Ishikawa (cell line): ENCODE results near the gene ANKRD55.

Experiments used
- CEBPB ChIP-seq: IDR thresholded peaks from 2 replicates; pipeline ENCODE4 v1.6.1; 2012
- CREB1 ChIP-seq: IDR thresholded peaks from 2 replicates; pipeline ENCODE4 v1.6.1; 2012; ENCODE audit warnings: low read depth
- EGR1 ChIP-seq: IDR thresholded peaks from 2 replicates; pipeline ENCODE4 v1.6.1; 2012
- EP300 ChIP-seq: IDR thresholded peaks from 2 replicates; pipeline ENCODE4 v1.6.1; 2012; ENCODE audit warnings: borderline replicate concordance
- RAD21 ChIP-seq: IDR thresholded peaks from 2 replicates; pipeline ENCODE4 v1.6.1; 2012; ENCODE audit warnings: low read depth
- TAF1 ChIP-seq: IDR thresholded peaks from 2 replicates; pipeline ENCODE4 v1.6.1; 2012; ENCODE audit warnings: low read depth, mild to moderate bottlenecking
- TEAD4 ChIP-seq: IDR thresholded peaks from 2 replicates; pipeline ENCODE4 v1.6.1; 2012
- YY1 ChIP-seq: IDR thresholded peaks from 2 replicates; pipeline ENCODE4 v1.6.1; 2012; ENCODE audit warnings: low read depth

DNA sequence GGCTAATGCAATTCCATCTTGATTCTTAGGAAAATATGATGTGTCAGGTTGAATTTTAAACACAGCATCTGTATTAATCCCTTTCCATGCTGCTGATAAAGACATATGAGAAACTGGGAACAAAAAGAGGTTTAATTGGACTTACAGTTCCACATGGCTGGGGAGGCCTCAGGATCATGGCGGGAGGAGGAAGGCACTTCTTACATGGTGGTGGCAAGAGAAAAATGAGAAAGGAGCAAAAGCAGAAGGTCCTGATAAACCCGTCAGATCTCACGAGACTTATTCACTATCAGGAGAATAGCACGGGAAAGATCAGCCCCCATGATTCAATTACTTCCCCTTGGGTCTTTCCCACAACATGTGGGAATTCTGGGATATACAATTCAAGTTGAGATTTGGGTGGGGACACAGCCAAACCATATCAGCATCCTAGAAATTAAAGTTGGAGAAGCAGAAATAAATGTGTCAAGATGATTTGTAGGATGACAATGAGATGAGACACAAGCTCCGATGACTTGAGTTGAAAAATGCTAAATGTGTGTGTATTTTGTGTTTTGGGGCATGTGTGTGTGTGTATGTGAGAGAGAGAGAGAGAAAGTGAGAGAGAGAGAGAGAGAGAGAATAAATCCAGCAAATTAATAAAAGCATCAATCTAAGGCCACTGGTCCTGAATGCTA is 48.5 kb upstream of the ANKRD55 start:
- TF ChIP-seq EGR1 (no peak), CREB1 (no peak), EP300 (no peak), YY1 (no peak), TEAD4 (no peak), CEBPB (no peak), RAD21 (no peak), TAF1 (no peak)
